ENCODE results near the gene PNPLA3. TPM values are rescaled to one million over a fixed set of nuclear protein-coding genes. Genes with fewer than 3 reads are reported as not detected.

Gene PNPLA3
- total and polyA plus RNA-seq, 2 donors from 2014 or later = 0.54 to 1.2 TPM

DNA sequence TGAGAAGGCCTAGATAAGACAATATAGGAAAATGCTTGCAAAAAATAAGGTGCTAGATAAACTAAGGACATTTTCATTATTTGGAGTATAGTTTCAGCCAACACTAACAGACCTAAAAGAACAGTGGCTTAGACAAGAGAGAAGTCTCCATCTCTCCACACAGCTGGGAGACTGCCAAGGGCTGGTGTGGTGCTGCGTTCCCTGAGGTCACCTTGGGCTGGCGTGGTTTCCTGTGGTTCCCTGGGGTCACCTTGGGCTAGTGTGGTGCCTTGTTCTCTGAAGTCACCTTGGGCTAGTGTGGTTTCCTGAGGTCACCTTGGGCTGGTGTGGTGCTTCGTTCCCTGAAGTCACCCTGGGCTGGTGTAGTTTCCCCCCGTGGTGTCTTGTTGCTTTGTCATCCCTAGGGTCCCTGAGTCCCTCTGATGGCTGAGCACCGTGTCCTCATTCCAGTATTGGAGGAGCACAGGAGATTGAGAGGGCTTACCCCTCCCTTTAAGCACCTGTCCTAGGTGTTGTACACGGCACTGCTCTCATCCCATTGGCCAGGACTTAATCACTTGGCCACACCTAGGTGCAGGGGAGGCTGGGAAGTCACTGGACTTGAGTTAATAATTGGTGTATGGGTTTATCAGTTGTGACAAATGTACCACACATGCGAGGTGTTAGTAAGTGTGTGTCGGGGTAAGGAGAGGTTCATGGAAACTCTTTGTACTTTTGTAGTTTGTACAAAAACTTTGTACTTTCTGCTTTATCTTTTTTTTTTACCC is 46.6 kb downstream of the PNPLA3 start:
- Histone ChIP-seq H3K9ac (ENCODE audit: low read length in 3 of 3) (no peak overlapping the region), H3K36me3 (ENCODE audit: control insufficient read depth in 2 of 3, insufficient read depth in 3 of 3, low read length in 3 of 3) (peaks cover 3 to 54% (median 45%) of the 10 kb centered on the region in 3 donors), H3K27ac (ENCODE audit: low read depth in 2 of 2, low read length in 2 of 2) (no peak overlapping the region), H3K4me3 (ENCODE audit: low read length in 3 of 3) (no peak overlapping the region), H3K9me3 (ENCODE audit: control insufficient read depth in 2 of 3, insufficient read depth in 1 of 3, low read length in 3 of 3) (no peaks in the 10 kb centered on the region), H3K27me3 (ENCODE audit: control insufficient read depth, insufficient read depth, low read length) (no peaks in the 10 kb centered on the region), H3K4me1 (ENCODE audit: control insufficient read depth in 2 of 3, insufficient read depth in 2 of 3, low read depth in 1 of 3, low read length in 3 of 3) (peaks cover 0 to 4% (median 0%) of the 10 kb centered on the region in 3 donors)
- DNase-seq (no peak), FAIRE-seq (no peak)
- TF ChIP-seq, protein P1, sequence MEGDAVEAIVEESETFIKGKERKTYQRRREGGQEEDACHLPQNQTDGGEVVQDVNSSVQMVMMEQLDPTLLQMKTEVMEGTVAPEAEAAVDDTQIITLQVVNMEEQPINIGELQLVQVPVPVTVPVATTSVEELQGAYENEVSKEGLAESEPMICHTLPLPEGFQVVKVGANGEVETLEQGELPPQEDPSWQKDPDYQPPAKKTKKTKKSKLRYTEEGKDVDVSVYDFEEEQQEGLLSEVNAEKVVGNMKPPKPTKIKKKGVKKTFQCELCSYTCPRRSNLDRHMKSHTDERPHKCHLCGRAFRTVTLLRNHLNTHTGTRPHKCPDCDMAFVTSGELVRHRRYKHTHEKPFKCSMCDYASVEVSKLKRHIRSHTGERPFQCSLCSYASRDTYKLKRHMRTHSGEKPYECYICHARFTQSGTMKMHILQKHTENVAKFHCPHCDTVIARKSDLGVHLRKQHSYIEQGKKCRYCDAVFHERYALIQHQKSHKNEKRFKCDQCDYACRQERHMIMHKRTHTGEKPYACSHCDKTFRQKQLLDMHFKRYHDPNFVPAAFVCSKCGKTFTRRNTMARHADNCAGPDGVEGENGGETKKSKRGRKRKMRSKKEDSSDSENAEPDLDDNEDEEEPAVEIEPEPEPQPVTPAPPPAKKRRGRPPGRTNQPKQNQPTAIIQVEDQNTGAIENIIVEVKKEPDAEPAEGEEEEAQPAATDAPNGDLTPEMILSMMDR (IDR thresholded peaks at IDR 0.05; ENCODE audit: borderline replicate concordance, extremely low read depth, insufficient read depth) = no peak
- intact Hi-C loops (cut with DNase I) = no loop called here

DNA sequence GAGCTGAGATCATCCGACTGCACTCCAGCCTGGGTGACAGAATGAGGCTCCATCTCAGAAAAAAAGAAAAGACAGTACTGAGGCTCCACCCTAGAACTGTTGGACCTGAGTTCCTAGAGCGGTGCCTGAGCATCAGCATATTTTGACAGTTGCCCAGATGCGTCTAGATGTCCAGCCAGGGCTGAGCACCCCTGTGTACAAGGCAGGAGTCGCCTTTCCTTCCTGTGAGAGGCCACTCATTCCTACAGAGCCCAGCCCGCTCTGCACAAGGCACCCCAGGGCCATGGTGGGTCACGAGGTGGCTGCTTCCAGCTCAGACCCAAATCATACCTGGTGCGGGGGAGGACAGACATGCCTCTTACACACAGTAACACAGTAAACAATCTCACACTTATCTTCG is 47.5 kb downstream of the PNPLA3 start:
- no peak overlapping the region for H3K9ac ChIP-seq (ENCODE audit: low read length in 3 of 3)
- peaks cover 0 to 4% (median 0%) of the 10 kb centered on the region in 3 donors for H3K4me1 ChIP-seq (ENCODE audit: control insufficient read depth in 2 of 3, insufficient read depth in 2 of 3, low read depth in 1 of 3, low read length in 3 of 3)
- no peak overlapping the region for H3K27ac ChIP-seq (ENCODE audit: low read depth in 2 of 2, low read length in 2 of 2)
- intact Hi-C loops (cut with DNase I) = no loop called here
- no peaks in the 10 kb centered on the region for H3K27me3 ChIP-seq (ENCODE audit: control insufficient read depth, insufficient read depth, low read length)
- no peaks in the 10 kb centered on the region for H3K9me3 ChIP-seq (ENCODE audit: control insufficient read depth in 2 of 3, insufficient read depth in 1 of 3, low read length in 3 of 3)
- H3K36me3 ChIP-seq (ENCODE audit: control insufficient read depth in 2 of 3, insufficient read depth in 3 of 3, low read length in 3 of 3) = peaks cover 3 to 61% (median 48%) of the 10 kb centered on the region in 3 donors
- H3K4me3 ChIP-seq (ENCODE audit: low read length in 3 of 3) = no peak overlapping the region
- DNase-seq (no peak), FAIRE-seq (no peak)
- TF ChIP-seq, protein P1 (IDR thresholded peaks at IDR 0.05; ENCODE audit: borderline replicate concordance, extremely low read depth, insufficient read depth) = no peak

DNA sequence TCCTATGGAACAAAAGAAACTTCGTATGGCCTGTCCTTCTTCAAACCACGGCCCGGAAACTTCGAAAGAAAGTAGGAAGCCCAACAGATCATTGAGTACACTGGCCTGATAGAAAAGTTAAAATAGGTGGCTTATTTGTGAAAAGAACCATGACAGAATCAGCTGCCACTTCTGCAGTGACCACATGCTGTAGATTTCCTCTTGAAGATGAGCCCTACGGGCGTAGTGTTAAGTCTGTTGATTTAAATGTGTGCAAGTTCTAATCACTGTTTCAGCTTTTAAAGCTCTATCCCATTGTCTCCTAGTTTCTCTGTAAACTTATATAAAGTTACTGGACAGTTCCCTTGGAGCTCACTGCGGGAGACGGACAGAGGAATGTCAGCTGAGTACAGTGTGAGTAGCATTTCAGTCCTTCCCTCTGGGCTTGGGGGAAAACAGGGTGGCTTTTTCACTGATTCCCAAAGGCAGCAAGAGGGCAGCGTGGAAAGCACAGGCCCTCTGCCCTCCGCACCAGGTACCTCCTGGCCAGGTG is 49.4 kb downstream of the PNPLA3 start:
- no peak overlapping the region for H3K9ac ChIP-seq (ENCODE audit: low read length in 3 of 3)
- no peaks in the 10 kb centered on the region for H3K27me3 ChIP-seq (ENCODE audit: control insufficient read depth, insufficient read depth, low read length)
- TF ChIP-seq, protein P1 (IDR thresholded peaks at IDR 0.05; ENCODE audit: borderline replicate concordance, extremely low read depth, insufficient read depth) = no peak
- no peak for DNase-seq
- H3K27ac ChIP-seq (ENCODE audit: low read depth in 2 of 2, low read length in 2 of 2) = no peak overlapping the region
- no peak overlapping the region for H3K4me3 ChIP-seq (ENCODE audit: low read length in 3 of 3)
- no peaks in the 10 kb centered on the region for H3K9me3 ChIP-seq (ENCODE audit: control insufficient read depth in 2 of 3, insufficient read depth in 1 of 3, low read length in 3 of 3)
- intact Hi-C loops (cut with DNase I) = no loop called here
- peaks cover 0 to 4% (median 0%) of the 10 kb centered on the region in 3 donors for H3K4me1 ChIP-seq (ENCODE audit: control insufficient read depth in 2 of 3, insufficient read depth in 2 of 3, low read depth in 1 of 3, low read length in 3 of 3)
- peaks cover 0 to 62% (median 49%) of the 10 kb centered on the region in 3 donors for H3K36me3 ChIP-seq (ENCODE audit: control insufficient read depth in 2 of 3, insufficient read depth in 3 of 3, low read length in 3 of 3)
- no peak for FAIRE-seq

All from kidney (tissue), 14 donors.